RCC 7860 (cell line): ENCODE data around the gene CBLN3.

Source experiments
- DNase-seq: peaks from one replicate; pipeline ENCODE4 v3.0.0-alpha.2; 2015; ENCODE audit warnings: low spot score
- FAIRE-seq: peaks from 2 replicates; lab custom pipeline; 2012; peaks lifted over from hg19 to GRCh38; lab: Jason Lieb, UNC

Gene CBLN3

GRCh38 chr14:24385524-24385923 lies 43.9 kb downstream of the CBLN3 start:
- no peak for DNase-seq
- no peak for FAIRE-seq

GRCh38 chr14:24384169-24384568 lies 45.3 kb downstream of the CBLN3 start:
- FAIRE-seq: no peak
- no peak for DNase-seq

GRCh38 chr14:24382064-24382371 lies 47.5 kb downstream of the CBLN3 start:
- FAIRE-seq: no peak
- no peak for DNase-seq

DNA sequence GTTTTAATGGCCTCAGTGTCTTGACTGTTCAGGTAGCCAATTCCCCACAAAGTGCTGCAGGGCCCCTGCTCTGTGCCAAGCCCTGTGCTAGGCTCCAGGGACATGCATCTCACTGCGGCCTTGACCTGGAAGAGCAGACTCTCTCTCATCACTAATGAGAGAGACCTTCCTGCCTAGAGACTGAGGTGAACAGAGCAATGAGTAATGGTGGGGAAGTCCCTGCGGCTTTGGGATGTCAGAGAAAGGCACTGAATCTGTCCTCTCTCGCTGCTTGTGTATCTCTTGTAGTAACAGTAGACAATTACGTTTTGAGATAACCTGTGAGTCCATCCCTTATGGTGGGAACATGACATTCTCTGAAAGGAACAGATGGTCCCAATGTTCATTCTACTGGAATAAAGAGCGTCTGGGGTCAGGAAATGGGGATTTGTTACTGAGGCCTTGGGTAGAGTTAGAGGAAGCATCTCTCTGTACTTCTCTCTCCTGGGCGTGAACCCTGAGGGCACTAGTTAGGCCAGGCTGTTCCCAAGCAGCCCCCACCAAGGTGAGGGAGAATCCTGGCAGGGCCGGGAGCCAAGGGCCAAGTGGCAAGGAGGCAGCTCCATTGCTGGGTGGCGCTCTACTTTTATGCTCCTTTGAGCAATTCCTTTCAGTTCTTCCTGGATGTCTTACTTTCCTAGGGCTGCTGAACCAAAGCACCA lies 48.0 kb downstream of the CBLN3 start:
- DNase-seq: peak; percentile 30
- no peak for FAIRE-seq

GRCh38 chr14:24379907-24380730 lies 49.3 kb downstream of the CBLN3 start:
- no peak for DNase-seq

DNA sequence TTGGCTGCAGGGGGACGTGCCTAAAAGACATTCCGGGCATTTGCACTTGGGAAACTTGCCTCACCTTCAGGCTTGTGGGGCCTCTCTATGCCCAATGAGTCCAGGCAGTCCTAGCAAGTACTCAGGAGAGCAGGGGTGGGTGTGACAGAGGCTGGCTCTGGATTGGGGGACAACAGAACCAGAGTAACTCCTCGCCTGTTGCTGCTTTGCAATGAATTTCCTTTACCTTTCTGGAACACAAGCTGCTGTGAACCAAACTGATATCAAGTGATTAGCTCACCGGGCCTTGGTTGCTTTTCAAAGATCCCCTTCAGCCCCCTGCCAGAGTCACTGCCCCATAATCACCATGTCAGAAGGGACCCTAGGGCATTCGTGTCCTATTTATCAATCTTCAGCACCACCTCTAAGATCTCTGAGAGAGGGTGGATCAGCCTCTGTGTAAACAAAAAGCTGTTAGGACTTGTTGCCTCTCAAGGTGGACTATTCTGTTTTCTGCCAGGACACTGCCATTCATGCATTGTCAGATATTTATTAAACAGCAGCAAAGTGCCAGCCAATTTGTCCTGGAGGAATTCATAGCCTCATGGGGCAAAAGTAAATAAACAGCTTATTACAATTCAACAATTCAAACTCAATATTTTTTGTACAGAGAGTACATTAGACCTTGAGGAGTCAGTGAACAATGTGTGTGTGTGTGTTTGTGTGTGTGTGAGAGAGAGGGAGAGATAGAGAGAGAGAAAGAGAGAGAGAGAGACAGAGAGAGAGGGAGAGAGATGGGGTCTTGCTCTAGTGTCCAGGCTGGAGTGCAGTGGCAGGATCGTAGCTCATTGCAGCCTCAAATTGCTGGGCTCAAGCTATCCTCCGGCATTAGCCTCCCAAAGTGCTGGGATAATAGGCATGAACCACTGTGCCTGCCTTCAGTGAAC lies 50.2 kb downstream of the CBLN3 start:
- DNase-seq (no peak), FAIRE-seq (no peak)

More at GRCh38 chr14:24379907-24380730, 49.3 kb downstream of the CBLN3 start:
- FAIRE-seq: no peak

DNA sequence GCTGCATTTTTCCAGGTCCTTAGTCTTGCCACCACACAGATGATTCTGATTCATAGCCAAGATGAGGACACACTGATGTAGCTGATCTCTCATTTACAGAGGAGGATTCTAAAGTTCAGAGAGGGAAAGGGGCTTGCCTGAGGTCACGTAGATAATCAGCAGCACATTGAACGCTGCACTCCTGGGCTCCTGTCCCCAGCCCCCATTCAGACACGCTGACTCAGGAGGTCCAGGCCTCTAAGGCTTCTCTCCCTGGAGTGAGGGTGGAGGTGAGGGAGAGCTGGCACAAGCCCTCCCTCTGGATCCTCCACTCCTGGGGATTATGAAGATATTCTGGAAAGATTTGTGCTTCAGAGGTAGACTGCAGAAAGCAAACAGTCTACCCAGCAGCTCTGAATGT lies 51.1 kb downstream of the CBLN3 start:
- DNase-seq (no peak), FAIRE-seq (no peak)

GRCh38 chr14:24377657-24378056 lies 51.8 kb downstream of the CBLN3 start:
- DNase-seq (no peak), FAIRE-seq (no peak)

GRCh38 chr14:24377126-24377525 lies 52.3 kb downstream of the CBLN3 start:
- FAIRE-seq: no peak
- no peak for DNase-seq
